Sigmoid colon (tissue), 7 donors: ENCODE data around the gene CBFA2T3. TPM values are rescaled to one million over a fixed set of nuclear protein-coding genes. Genes with fewer than 3 reads are reported as not detected.

ENCODE experiments used
- DNase-seq: peaks from one replicate; pipeline ENCODE4 v3.0.0-alpha.2; 2019
- H3K27ac ChIP-seq, 4 donors: fragments of 200-600 bp; sonication (generic); one replicate each; pipeline ENCODE4 v1.5.1; 2016 to 2019; ENCODE audit warnings: mild to moderate bottlenecking in 1 of 4
- H3K27me3 ChIP-seq, 3 donors: fragments of 200-600 bp; sonication (generic); one replicate each; pipeline ENCODE4 v1.5.1; 2019; ENCODE audit warnings: mild to moderate bottlenecking in 1 of 3
- H3K36me3 ChIP-seq, 4 donors: fragments of 200-600 bp; sonication (generic); one replicate each; pipeline ENCODE4 v1.5.1; 2016 to 2019
- H3K4me1 ChIP-seq, 4 donors: fragments of 200-600 bp; sonication (generic); one replicate each; pipeline ENCODE4 v1.5.1; 2017 to 2019
- H3K4me3 ChIP-seq, 4 donors: fragments of 200-600 bp; sonication (generic); one replicate each; pipeline ENCODE4 v1.5.1; 2017 to 2019; ENCODE audit warnings: mild to moderate bottlenecking in 2 of 4, moderate library complexity in 1 of 4
- H3K9me3 ChIP-seq, 4 donors: fragments of 200-600 bp in 3 of 4; sonication (generic) in 3 of 4; one replicate each; pipeline versions ENCODE4 v1.5.1 to v1.6.1; 2013 to 2019
- EP300 ChIP-seq, 4 donors: sonication (generic); formaldehyde crosslinking; IDR thresholded peaks; one replicate each; pipeline ENCODE4 v1.6.1; 2017; ENCODE audit warnings: antibody characterized with exemption in 4 of 4
- POLR2A ChIP-seq, 2 donors: fragments of 450-650 bp; IDR thresholded peaks; one replicate each; pipeline ENCODE4 v1.6.1; 2016; ENCODE audit warnings: antibody characterized with exemption in 2 of 2, mild to moderate bottlenecking in 2 of 2, moderate library complexity in 2 of 2
- POLR2AphosphoS5 ChIP-seq, 4 donors: sonication (generic); formaldehyde crosslinking; IDR thresholded peaks; one replicate each; pipeline ENCODE4 v1.6.1; 2017; ENCODE audit warnings: antibody characterized with exemption in 4 of 4
- WGBS, 2 donors: extraction: QIAGEN DNeasy Blood & Tissue Kit; methylation state at CpG; one replicate each; pipeline ENCODE4 v1.1.7; 2013; 5-methylcytosine and 5-hydroxymethylcytosine counted together
- intact Hi-C: fragments of 100-400 bp; cut with DNase I; formaldehyde crosslinking; loops from one replicate; pipeline ENCODE4 v1.15.1; 2023
- polyA plus RNA-seq, 3 donors: library from polyadenylated mRNA; stranded (reverse); fragments of 200-250 nt; gene quantifications; one replicate each; pipeline ENCODE4 v1.2.3, GENCODE V29; 2013
- total RNA-seq, 4 donors: library from RNA; depleted of rRNA; stranded (reverse); fragments of >200 nt; gene quantifications; one replicate each; pipeline ENCODE4 v1.1.0, GENCODE V29; 2016
- TF ChIP-seq, protein P1 (sequence below), 4 experiments: fragments of 450-650 bp in 3 of 4; fragments of 200-600 bp in 1 of 4; IDR thresholded peaks; one replicate each; pipeline ENCODE4 v1.5.1; 2016 to 2019; ENCODE audit warnings: antibody characterized with exemption in 4 of 4, mild to moderate bottlenecking in 3 of 4, moderate library complexity in 2 of 4
- donor health status: healthy with polysubstance abuse.
- donor health status: Bipolar disorder and iron deficiency.
- donor health status: healthy.

CBFA2T3 gene
- total and polyA plus RNA-seq, 7 donors = 0.95 to 26.8 (median 4.3) TPM

DNA sequence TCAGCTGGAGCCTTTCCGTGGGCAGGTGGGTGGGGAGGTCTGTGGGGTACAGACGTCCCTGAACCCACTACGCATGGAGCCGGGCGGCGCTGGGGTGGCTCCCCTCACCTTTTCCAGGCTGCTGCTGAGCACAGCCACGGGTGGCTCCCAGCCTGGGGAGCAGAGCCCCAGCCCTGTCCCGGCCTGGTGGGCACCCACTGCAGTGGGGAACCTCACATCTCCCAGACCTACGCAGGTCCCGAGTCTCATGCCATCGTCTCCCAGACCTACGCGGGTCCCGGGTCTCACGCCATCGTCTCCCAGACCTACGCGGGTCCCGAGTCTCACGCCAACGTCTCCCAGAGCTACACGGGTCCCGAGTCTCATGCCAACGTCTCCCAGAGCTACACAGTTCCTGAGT, 148.3 kb downstream of the CBFA2T3 start:
- intact Hi-C loops = no loop called here
- no peaks in the 10 kb centered on the region for H3K9me3 ChIP-seq
- peaks cover 0 to 51% (median 7%) of the 10 kb centered on the region in 4 donors for H3K36me3 ChIP-seq
- no peak for TF ChIP-seq EP300 (IDR thresholded peaks at IDR 0.05)
- TF ChIP-seq POLR2A (IDR thresholded peaks at IDR 0.05) = no peak
- no peak for TF ChIP-seq POLR2AphosphoS5 (IDR thresholded peaks at IDR 0.05)
- TF ChIP-seq, protein P1, sequence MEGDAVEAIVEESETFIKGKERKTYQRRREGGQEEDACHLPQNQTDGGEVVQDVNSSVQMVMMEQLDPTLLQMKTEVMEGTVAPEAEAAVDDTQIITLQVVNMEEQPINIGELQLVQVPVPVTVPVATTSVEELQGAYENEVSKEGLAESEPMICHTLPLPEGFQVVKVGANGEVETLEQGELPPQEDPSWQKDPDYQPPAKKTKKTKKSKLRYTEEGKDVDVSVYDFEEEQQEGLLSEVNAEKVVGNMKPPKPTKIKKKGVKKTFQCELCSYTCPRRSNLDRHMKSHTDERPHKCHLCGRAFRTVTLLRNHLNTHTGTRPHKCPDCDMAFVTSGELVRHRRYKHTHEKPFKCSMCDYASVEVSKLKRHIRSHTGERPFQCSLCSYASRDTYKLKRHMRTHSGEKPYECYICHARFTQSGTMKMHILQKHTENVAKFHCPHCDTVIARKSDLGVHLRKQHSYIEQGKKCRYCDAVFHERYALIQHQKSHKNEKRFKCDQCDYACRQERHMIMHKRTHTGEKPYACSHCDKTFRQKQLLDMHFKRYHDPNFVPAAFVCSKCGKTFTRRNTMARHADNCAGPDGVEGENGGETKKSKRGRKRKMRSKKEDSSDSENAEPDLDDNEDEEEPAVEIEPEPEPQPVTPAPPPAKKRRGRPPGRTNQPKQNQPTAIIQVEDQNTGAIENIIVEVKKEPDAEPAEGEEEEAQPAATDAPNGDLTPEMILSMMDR (IDR thresholded peaks at IDR 0.05) = no peak
- H3K4me3 ChIP-seq = no peak overlapping the region
- no peaks in the 10 kb centered on the region for H3K27me3 ChIP-seq
- 90 to 93% methylated on average over 24 of the region's 24 CpGs for WGBS, 2 donors
- DNase-seq = no peak
- no peaks in the 10 kb centered on the region for H3K4me1 ChIP-seq
- no peak overlapping the region for H3K27ac ChIP-seq

DNA sequence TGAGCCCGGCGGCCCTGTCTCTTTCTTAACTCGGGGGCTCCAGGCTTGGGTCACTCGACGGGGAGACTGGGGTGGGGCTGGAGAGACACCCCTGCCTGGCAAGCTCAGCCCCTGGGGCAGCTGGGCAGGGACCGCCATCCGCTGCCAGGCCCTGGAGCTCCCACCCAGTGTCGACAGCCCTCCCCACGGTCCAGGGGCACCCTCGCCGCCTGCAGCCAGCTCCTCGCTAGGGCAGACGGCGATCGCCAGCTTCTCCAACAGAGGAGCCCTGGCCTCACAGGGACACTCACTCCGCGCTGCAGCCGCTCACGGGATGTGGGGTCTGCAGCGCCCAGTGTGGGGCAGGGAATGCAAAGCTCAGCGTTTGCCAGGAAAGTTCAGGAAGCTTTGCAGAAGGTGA, 149.3 kb downstream of the CBFA2T3 start:
- 95% methylated on average over 21 of the region's 21 CpGs for WGBS, 2 donors
- H3K4me3 ChIP-seq = no peak overlapping the region
- intact Hi-C loops = no loop called here

DNA sequence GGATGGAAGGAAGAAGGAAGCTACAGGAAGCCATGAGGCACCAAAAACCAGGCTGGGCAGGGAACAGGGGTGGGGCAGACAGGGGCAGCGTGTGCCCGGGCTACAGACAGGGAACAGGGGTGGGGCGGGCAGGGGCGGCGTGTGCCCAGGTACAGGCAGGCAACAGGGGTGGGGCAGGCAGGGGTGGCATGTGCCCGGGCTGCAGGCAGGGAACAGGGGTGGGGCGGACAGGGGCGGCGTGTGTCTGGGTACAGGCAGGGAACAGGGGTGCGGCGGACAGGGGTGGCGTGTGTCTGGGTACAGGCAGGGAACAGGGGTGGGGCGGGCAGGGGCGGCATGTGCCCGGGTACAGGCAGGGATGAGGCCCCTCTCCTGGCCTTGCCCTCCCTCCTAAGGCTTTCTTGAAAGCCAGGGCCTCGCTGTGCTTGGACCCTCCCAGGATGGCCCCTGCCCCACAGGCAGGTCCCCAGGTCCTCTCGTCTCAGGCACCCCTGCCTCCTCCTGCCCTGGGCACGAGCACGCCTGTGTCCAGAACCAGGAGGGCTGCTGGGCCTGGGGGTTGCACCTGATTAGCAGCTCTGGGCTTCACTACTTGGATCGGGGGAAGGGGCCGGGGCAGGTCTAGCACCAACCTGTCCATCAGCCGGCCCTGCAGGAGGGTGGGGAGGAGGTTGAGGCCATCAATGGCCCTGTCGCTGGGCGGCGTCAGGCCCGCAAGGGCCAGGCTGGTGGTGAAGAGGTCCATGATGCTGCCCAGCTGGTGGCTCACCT, 150.8 kb downstream of the CBFA2T3 start:
- no peaks in the 10 kb centered on the region for H3K27me3 ChIP-seq
- no peak overlapping the region for H3K27ac ChIP-seq
- intact Hi-C loops = no loop called here
- no peak overlapping the region for H3K4me3 ChIP-seq
- H3K9me3 ChIP-seq = no peaks in the 10 kb centered on the region
- H3K4me1 ChIP-seq = no peaks in the 10 kb centered on the region
- TF ChIP-seq, protein P1 (IDR thresholded peaks at IDR 0.05) = no peak
- TF ChIP-seq POLR2A (IDR thresholded peaks at IDR 0.05) = no peak
- no peak for TF ChIP-seq EP300 (IDR thresholded peaks at IDR 0.05)
- TF ChIP-seq POLR2AphosphoS5 (IDR thresholded peaks at IDR 0.05) = no peak
- 56 to 85% methylated on average over 26 of the region's 26 CpGs for WGBS, 2 donors
- peaks cover 6 to 71% (median 14%) of the 10 kb centered on the region in 4 donors for H3K36me3 ChIP-seq
- DNase-seq = no peak

More for the DNA sequence above, 149.3 kb downstream of the CBFA2T3 start:
- no peaks in the 10 kb centered on the region for H3K27me3 ChIP-seq
- TF ChIP-seq, protein P1 (IDR thresholded peaks at IDR 0.05) = no peak
- no peak for TF ChIP-seq POLR2AphosphoS5 (IDR thresholded peaks at IDR 0.05)
- no peak for TF ChIP-seq EP300 (IDR thresholded peaks at IDR 0.05)
- DNase-seq = no peak
- H3K27ac ChIP-seq = no peak overlapping the region
- H3K4me1 ChIP-seq = no peaks in the 10 kb centered on the region
- H3K36me3 ChIP-seq = peaks cover 0 to 56% (median 7%) of the 10 kb centered on the region in 4 donors
- H3K9me3 ChIP-seq = no peaks in the 10 kb centered on the region

DNA sequence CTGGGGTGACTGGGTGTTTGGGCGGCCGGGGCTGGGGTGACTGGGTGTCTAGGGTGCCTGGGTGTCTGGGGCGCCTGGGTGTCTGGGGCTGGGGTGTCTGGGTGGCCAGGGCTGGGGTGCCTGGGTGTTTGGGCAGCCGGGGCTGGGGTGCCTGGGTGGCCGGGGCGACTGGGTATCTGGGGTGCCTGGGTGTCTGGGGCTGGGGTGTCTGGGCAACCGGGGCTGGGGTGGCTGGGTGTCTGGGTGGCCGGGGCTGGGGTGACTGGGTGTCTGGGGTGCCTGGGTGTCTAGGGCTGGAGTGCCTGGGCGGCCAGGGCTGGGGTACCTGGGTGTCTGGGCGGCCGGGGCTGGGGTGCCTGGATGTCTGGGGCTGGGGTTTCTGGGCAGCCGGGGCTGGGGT, 151.9 kb downstream of the CBFA2T3 start:
- Histone ChIP-seq H3K4me3 (no peak overlapping the region), H3K36me3 (peaks cover 6 to 78% (median 14%) of the 10 kb centered on the region in 4 donors), H3K9me3 (no peaks in the 10 kb centered on the region), H3K4me1 (no peaks in the 10 kb centered on the region), H3K27me3 (no peaks in the 10 kb centered on the region), H3K27ac (no peak overlapping the region)
- no peak for DNase-seq
- intact Hi-C loops = no loop called here
- TF ChIP-seq EP300 (IDR thresholded peaks at IDR 0.05) (no peak), POLR2AphosphoS5 (IDR thresholded peaks at IDR 0.05) (no peak), POLR2A (IDR thresholded peaks at IDR 0.05) (no peak)
- TF ChIP-seq, protein P1 (IDR thresholded peaks at IDR 0.05) = no peak
- 89 to 97% methylated on average over 12 of the region's 12 CpGs for WGBS, 2 donors

Other genes starting within 250 kb of the CBFA2T3 start
- gene PIEZO1, start 192.0 kb downstream of the CBFA2T3 start, total RNA-seq = 100 to 1,000 TPM in 3 of 4 donors, 10 to 100 TPM in 1; 97.4 to 242 (median 158) TPM
- 100 to 1,000 TPM in 1 of 3 donors, 10 to 100 TPM in 2; 18.0 to 169 (median 29.4) TPM for gene PIEZO1, start 192.0 kb downstream of the CBFA2T3 start, polyA plus RNA-seq
- 1 to 10 TPM in 1 of 4 donors, under 1 TPM in 2, not detected in 1; 0.71 to 3.0 (median 0.81) TPM for gene CDT1, start 173.4 kb downstream of the CBFA2T3 start, total RNA-seq
- 10 to 100 TPM in 1 of 3 donors, 1 to 10 TPM in 2; 3.6 to 17.4 (median 6.9) TPM for gene CDT1, start 173.4 kb downstream of the CBFA2T3 start, polyA plus RNA-seq
- 10 to 100 TPM; 56.6 to 78.3 (median 62.5) TPM for gene APRT, start 165.3 kb downstream of the CBFA2T3 start, total RNA-seq
- 100 to 1,000 TPM; 245 to 329 (median 294) TPM for gene APRT, start 165.3 kb downstream of the CBFA2T3 start, polyA plus RNA-seq
- 10 to 100 TPM in 3 of 4 donors, 1 to 10 TPM in 1; 6.7 to 50.4 (median 11.4) TPM for gene GALNS, start 120.3 kb downstream of the CBFA2T3 start, total RNA-seq
- gene GALNS, start 120.3 kb downstream of the CBFA2T3 start, polyA plus RNA-seq = 10 to 100 TPM in 1 of 3 donors, 1 to 10 TPM in 2; 6.2 to 32.4 (median 9.0) TPM
- gene TRAPPC2L, start 120.1 kb downstream of the CBFA2T3 start, total RNA-seq = 10 to 100 TPM; 30.7 to 42.1 (median 39.3) TPM
- 10 to 100 TPM; 42.1 to 56.5 (median 46.0) TPM for gene TRAPPC2L, start 120.1 kb downstream of the CBFA2T3 start, polyA plus RNA-seq
- not detected for gene PABPN1L, start 110.5 kb downstream of the CBFA2T3 start, total RNA-seq
- under 1 TPM in 1 of 3 donors, not detected in 2; 0.15 TPM for gene PABPN1L, start 110.5 kb downstream of the CBFA2T3 start, polyA plus RNA-seq
- 10 to 100 TPM; 19.7 to 31.6 (median 24.8) TPM for gene ACSF3, start 116.6 kb upstream of the CBFA2T3 start, total RNA-seq
- 10 to 100 TPM; 28.2 to 42.2 (median 35.6) TPM for gene ACSF3, start 116.6 kb upstream of the CBFA2T3 start, polyA plus RNA-seq
- not detected for gene CDH15, start 194.5 kb upstream of the CBFA2T3 start, total RNA-seq
- gene CDH15, start 194.5 kb upstream of the CBFA2T3 start, polyA plus RNA-seq = under 1 TPM in 1 of 3 donors, not detected in 2; 0.01 TPM
- not detected for gene SLC22A31, start 223.3 kb upstream of the CBFA2T3 start, total RNA-seq
- under 1 TPM in 1 of 3 donors, not detected in 2; 0.87 TPM for gene SLC22A31, start 223.3 kb upstream of the CBFA2T3 start, polyA plus RNA-seq
- gene ZNF778, start 240.5 kb upstream of the CBFA2T3 start, total RNA-seq = 10 to 100 TPM in 3 of 4 donors, 1 to 10 TPM in 1; 6.4 to 21.8 (median 12.6) TPM
- gene ZNF778, start 240.5 kb upstream of the CBFA2T3 start, polyA plus RNA-seq = 10 to 100 TPM in 1 of 3 donors, 1 to 10 TPM in 1, under 1 TPM in 1; 0.69 to 96.1 (median 2.7) TPM